Smooth muscle cell (in vitro differentiated cells): ENCODE measurements around the gene CAT. TPM values are rescaled to one million over a fixed set of nuclear protein-coding genes. Genes with fewer than 3 reads are reported as not detected.

Experiments used
- DNase-seq: peaks from one replicate; lab custom pipeline; 2025; ENCODE audit not compliant: unreplicated experiment; lab: John Stamatoyannopoulos, UW
- H2AFZ ChIP-seq: fragments of 200-600 bp; sonication (generic); 2 replicates; pipeline ENCODE4 v1.6.0; 2016; ENCODE audit warnings: antibody characterized with exemption, low read depth, mild to moderate bottlenecking
- H3F3A ChIP-seq: fragments of 200-600 bp; sonication (generic); 2 replicates; pipeline ENCODE4 v1.6.0; 2017; ENCODE audit warnings: antibody characterized with exemption, low read depth
- H3K27ac ChIP-seq: fragments of 200-600 bp; sonication (generic); 2 replicates; pipeline ENCODE4 v1.5.1; 2016; ENCODE audit warnings: low read depth, mild to moderate bottlenecking
- H3K27me3 ChIP-seq: fragments of 200-600 bp; sonication (generic); 2 replicates; pipeline ENCODE4 v1.6.1; 2016; ENCODE audit warnings: low read depth, mild to moderate bottlenecking
- H3K36me3 ChIP-seq: fragments of 200-600 bp; sonication (generic); 2 replicates; pipeline ENCODE4 v1.5.1; 2016; ENCODE audit warnings: low read depth
- H3K4me1 ChIP-seq: fragments of 200-600 bp; sonication (generic); 2 replicates; pipeline ENCODE4 v1.5.1; 2016; ENCODE audit warnings: low read depth
- H3K4me2 ChIP-seq: fragments of 200-600 bp; sonication (generic); 2 replicates; pipeline ENCODE4 v1.6.0; 2016; ENCODE audit warnings: mild to moderate bottlenecking
- H3K4me3 ChIP-seq: fragments of 200-600 bp; sonication (generic); 2 replicates; pipeline ENCODE4 v1.5.1; 2016; ENCODE audit warnings: mild to moderate bottlenecking
- H3K79me2 ChIP-seq: fragments of 200-600 bp; sonication (generic); 2 replicates; pipeline ENCODE4 v1.6.0; 2016; ENCODE audit warnings: low read depth, mild to moderate bottlenecking
- H3K9ac ChIP-seq: fragments of 200-600 bp; sonication (generic); 2 replicates; pipeline ENCODE4 v1.6.0; 2016; ENCODE audit warnings: low read depth
- H3K9me3 ChIP-seq: fragments of 200-600 bp; sonication (generic); replicated peaks from 2 replicates; pipeline ENCODE4 v1.5.1; 2016; ENCODE audit warnings: low read depth
- H4K20me1 ChIP-seq: fragments of 200-600 bp; sonication (generic); 2 replicates; pipeline ENCODE4 v1.6.0; 2016; ENCODE audit warnings: low read depth
- CTCF ChIP-seq: fragments of 200-600 bp; sonication (generic); IDR thresholded peaks from 2 replicates; pipeline ENCODE4 v1.5.1; 2017; ENCODE audit warnings: borderline replicate concordance, mild to moderate bottlenecking, antibody characterized with exemption; ENCODE audit not compliant: insufficient read depth, poor library complexity, severe bottlenecking
- WGBS: methylation state at CpG from one replicate; pipeline ENCODE4 v1.1.7; 2016; ENCODE audit warnings: low lambda C conversion rate; 5-methylcytosine and 5-hydroxymethylcytosine counted together
- polyA plus RNA-seq: library from polyadenylated mRNA; unstranded; fragments of >200 nt; fragmentation: Nextera tagmentation; extraction: Ambion mirVana; gene quantifications from 2 replicates; pipeline ENCODE4 v1.2.1, GENCODE V29; 2016
- total RNA-seq: library from RNA; depleted of rRNA; stranded (reverse); fragments of >200 nt; gene quantifications from 2 replicates; pipeline ENCODE4 v1.2.3, GENCODE V29; 2014

The CAT gene
- total and polyA plus RNA-seq, 2 experiments from 2014 or later = not detected

GRCh38 chr11:34505874-34506273, 67.1 kb downstream of the CAT start:
- H3K79me2 ChIP-seq = no peaks in the 10 kb centered on the region
- peaks cover 13% of the 10 kb centered on the region for H3K4me1 ChIP-seq
- H3K4me3 ChIP-seq = no peak overlapping the region
- TF ChIP-seq CTCF = no peak
- 92% methylated on average over 5 of the region's 5 CpGs for WGBS
- H3K4me2 ChIP-seq = no peak overlapping the region
- no peaks in the 10 kb centered on the region for H3F3A ChIP-seq
- no peaks in the 10 kb centered on the region for H3K9me3 ChIP-seq
- H4K20me1 ChIP-seq = no peaks in the 10 kb centered on the region
- no peak overlapping the region for H3K9ac ChIP-seq
- no peaks in the 10 kb centered on the region for H3K27me3 ChIP-seq
- H2AFZ ChIP-seq = no peak overlapping the region
- no peak overlapping the region for H3K27ac ChIP-seq
- H3K36me3 ChIP-seq = no peaks in the 10 kb centered on the region
- DNase-seq = no peak

GRCh38 chr11:34507156-34507555, 68.4 kb downstream of the CAT start:
- Histone ChIP-seq H3F3A (no peaks in the 10 kb centered on the region), H3K79me2 (no peaks in the 10 kb centered on the region), H3K4me1 (peaks cover 2% of the 10 kb centered on the region), H3K9me3 (no peaks in the 10 kb centered on the region), H3K27ac (no peak overlapping the region), H3K4me2 (no peak overlapping the region), H3K9ac (no peak overlapping the region), H3K27me3 (no peaks in the 10 kb centered on the region), H3K4me3 (no peak overlapping the region), H2AFZ (no peak overlapping the region), H3K36me3 (no peaks in the 10 kb centered on the region), H4K20me1 (no peaks in the 10 kb centered on the region)
- WGBS = 76% methylated on average over 6 of the region's 6 CpGs
- no peak for TF ChIP-seq CTCF
- no peak for DNase-seq

- H3K4me3 ChIP-seq = no peak overlapping the region
- 89% methylated on average over 5 of the region's 5 CpGs for WGBS
- no peaks in the 10 kb centered on the region for H4K20me1 ChIP-seq
- no peak overlapping the region for H3K9ac ChIP-seq
- no peak overlapping the region for H3K27ac ChIP-seq
- no peaks in the 10 kb centered on the region for H3K79me2 ChIP-seq
- DNase-seq = no peak
- H3K36me3 ChIP-seq = no peaks in the 10 kb centered on the region
- no peaks in the 10 kb centered on the region for H3K4me1 ChIP-seq
- TF ChIP-seq CTCF = no peak
- no peak overlapping the region for H3K4me2 ChIP-seq
- H3K27me3 ChIP-seq = no peaks in the 10 kb centered on the region
- no peak overlapping the region for H2AFZ ChIP-seq
- no peaks in the 10 kb centered on the region for H3K9me3 ChIP-seq
- H3F3A ChIP-seq = no peaks in the 10 kb centered on the region
Measured at GRCh38 chr11:34507610-34508009, 68.9 kb downstream of the CAT start.

- no peaks in the 10 kb centered on the region for H3F3A ChIP-seq
- no peak for DNase-seq
- H3K27ac ChIP-seq = no peak overlapping the region
- no peak overlapping the region for H3K4me2 ChIP-seq
- H2AFZ ChIP-seq = no peak overlapping the region
- no peaks in the 10 kb centered on the region for H3K4me1 ChIP-seq
- H4K20me1 ChIP-seq = no peaks in the 10 kb centered on the region
- no peaks in the 10 kb centered on the region for H3K79me2 ChIP-seq
- H3K36me3 ChIP-seq = no peaks in the 10 kb centered on the region
- 69% methylated on average over 2 of the region's 2 CpGs for WGBS
- no peaks in the 10 kb centered on the region for H3K9me3 ChIP-seq
- H3K9ac ChIP-seq = no peak overlapping the region
- no peaks in the 10 kb centered on the region for H3K27me3 ChIP-seq
- TF ChIP-seq CTCF = no peak
- H3K4me3 ChIP-seq = no peak overlapping the region
Measured at GRCh38 chr11:34508524-34508923, 69.8 kb downstream of the CAT start.
